RPMI7951 (cell line): Measurements from ENCODE around the gene B4GALNT3. TPM values are rescaled to one million over a fixed set of nuclear protein-coding genes. Genes with fewer than 3 reads are reported as not detected.

ENCODE experiments used
- DNase-seq: peaks from one replicate; pipeline ENCODE4 v3.0.0-alpha.2; 2012; ENCODE audit warnings: low read depth
- total RNA-seq: library from RNA; depleted of rRNA; stranded (reverse); fragments of >200 nt; shearing (Covaris generic); gene quantifications from 2 replicates; pipeline ENCODE4 v1.2.3, GENCODE V29; 2014; rRNA removed

B4GALNT3 gene
- total RNA-seq, 1 experiment from 2014 or later = 0.60 TPM

DNA sequence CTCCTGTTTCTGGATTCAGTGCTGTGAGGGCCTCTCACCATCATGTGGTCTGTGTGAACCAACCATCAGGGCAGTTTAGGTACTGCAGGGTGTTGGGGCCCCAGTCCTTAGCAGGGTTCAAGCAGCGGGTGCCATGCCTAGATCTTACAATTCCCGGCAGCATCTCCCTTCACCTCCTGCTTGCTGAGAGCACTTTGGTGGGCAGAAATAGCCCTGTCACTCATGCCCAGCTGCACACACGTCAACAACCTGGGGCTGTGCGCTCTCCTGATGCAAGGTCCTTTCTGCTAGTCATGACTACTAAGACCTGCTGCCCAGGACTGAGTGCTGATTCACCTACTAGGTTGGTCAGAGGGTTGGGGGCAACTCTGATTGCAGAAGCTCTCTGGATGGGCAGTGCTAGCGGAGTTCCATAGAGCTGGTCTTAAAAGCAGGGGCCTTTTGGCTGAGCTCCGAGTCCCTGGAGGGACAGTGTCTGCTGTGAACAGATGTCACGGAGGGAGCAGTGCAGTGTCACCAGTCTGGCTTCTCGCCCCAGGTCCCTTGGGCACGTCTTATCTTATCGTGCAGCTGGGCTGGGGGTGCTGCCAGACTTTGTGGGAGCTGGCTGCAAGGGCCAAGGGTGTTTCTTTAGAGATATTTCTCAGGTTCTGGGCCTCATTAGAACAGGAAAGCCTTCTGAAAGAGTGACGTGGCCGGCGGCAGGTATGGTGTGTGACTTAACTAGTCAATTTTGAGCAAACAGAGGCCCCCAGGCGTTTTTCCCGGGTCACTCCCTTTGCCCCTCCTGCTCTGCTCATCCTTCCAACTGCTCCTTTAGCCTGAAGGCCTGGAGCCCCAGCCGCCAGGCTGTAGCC lies 131.7 kb downstream of the B4GALNT3 start:
- no peak for DNase-seq

GRCh38 chr12:592024-592505 lies 132.3 kb downstream of the B4GALNT3 start:
- DNase-seq = no peak

DNA sequence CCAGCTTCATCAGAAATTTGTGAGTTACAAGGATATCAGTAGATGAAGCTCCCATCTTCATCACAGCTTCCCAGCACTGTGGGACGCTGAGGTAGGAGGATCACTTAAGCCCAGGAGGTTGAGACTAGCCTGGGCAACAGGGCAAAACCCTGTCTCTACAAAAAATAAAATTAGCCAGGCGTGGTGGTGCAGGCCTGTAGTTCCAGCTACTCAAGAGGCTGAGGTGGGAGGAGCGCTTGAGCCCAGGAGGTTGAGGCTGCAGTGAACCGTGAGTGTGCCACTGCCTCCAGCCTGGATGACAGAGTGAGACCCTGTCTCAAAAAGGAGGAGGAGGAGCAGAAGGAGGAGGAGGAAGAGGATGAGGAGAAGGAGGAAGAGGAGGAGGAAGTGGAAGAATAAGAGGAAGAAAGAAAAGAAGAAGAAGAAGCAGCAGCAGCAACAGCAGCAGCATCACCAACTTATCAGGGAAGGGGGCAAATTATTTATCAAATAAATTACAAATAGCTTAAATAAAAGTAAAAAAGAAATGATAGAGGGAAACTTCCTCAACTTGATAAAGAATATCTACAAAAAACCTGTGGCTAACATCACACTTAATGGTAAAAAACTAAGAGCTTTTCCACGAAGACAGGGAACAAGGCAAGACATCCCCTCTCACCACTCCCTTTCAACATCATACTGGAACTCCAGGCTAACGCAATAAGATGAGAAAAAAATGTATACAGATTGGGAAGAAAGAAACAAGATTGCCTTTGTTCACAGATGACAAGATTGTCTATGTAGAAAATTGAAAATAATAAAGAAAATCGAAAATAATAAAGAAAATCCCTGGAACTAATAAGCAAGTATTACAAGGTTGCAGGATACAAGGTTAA lies 133.9 kb downstream of the B4GALNT3 start:
- DNase-seq = no peak

GRCh38 chr12:597926-598568 lies 138.3 kb downstream of the B4GALNT3 start:
- no peak for DNase-seq

- no peak for DNase-seq
Observed at GRCh38 chr12:599756-600155, 140.0 kb downstream of the B4GALNT3 start.

DNA sequence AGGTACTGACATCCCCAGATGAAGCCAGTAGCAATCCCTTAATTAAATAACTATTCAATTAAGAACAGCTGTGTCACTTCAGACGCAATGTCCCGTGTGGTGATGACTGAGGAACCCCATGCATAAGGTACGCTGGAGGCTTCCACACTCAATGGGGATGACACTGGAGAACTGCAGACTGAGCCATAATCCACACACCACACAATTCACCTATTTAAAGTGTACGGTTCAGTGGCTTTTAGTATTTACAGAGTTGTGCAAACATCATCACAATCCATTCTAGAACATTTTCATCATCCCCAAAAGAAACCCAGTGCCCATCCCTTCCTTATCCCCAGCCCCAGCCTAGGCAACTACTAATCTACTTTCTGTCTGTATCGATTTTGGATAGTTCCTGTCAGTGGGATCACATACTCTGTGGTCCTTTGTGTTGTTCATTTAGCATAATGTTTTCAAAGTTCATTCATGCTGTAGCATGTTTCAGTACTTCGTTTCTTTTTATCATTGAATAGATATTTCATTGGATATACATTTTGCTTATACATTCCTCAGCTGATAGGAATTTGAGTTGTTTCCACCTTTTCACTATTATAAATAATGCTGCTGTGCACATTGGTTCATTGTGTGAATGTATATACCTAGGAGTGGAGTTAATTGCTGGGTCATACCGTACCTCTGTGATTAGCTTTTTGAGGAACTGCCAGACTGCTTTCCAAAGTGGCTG lies 142.4 kb downstream of the B4GALNT3 start:
- DNase-seq = no peak

GRCh38 chr12:602700-603068 lies 142.9 kb downstream of the B4GALNT3 start:
- DNase-seq = no peak

DNA sequence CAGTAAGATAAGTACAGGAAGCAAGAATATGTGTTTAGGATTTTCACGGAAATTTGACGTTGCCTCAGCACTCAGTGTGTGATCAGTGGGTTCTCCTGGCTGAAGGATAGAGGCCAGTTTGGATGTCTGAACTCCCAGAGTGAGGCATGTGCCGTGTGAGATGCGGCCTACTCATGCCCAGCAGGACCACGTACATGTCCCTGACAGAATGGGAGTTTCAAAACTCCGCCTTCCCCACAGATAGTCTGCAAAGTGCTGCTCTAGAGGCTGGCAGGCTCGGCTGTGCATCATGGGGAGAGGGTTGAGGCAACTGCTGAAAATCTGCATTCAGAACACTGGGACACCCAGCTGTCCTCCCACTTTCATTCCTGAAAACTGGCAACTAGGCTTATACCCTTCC lies 145.2 kb downstream of the B4GALNT3 start:
- DNase-seq = no peak

DNA sequence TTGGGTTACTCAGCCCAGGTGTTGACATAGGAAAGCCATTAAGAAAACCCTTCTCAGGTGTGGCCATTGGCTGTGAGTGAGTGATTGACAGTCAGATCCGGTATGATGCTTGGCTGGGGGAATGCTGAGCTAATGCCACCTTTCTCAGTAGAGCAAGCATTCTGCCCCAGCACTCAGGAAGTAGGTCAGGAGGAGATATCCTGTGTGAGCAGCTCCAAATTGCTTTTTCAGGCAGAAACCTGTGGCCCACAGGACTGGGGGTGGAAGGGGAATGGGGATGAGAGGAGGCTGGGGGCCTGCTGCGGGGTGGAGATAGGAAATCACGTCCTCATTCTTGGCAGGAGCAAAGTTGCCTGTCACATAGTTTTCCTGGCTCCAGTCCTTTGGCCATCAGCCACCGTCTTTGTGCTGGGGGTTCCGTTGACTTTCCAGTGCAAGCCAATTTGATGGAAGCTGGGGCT lies 147.8 kb downstream of the B4GALNT3 start:
- DNase-seq = no peak

GRCh38 chr12:608413-608812 lies 148.7 kb downstream of the B4GALNT3 start:
- no peak for DNase-seq

GRCh38 chr12:608921-609320 lies 149.2 kb downstream of the B4GALNT3 start:
- no peak for DNase-seq

DNA sequence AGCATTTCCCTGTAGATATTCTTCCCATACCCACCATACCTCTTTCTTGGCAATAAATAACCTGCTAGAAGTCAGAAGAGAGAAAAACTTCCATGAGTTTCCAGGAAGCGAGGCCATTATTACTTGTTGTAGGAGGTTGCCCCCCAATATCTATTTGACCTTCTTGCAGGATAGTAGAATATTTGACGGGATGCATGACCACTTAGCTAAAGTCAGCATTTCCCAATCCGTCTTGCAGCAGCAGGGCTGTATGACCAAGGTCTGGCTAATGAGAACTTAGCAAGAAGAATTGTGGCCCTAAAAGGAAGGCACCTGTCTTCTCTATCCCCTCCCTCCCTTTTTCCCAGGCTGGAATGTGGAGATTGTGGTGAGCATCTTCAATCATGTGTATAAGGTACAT lies 152.0 kb downstream of the B4GALNT3 start:
- no peak for DNase-seq

- no peak for DNase-seq
Observed at GRCh38 chr12:612293-612692, 152.6 kb downstream of the B4GALNT3 start.

- DNase-seq = no peak
Observed at GRCh38 chr12:612886-613285, 153.1 kb downstream of the B4GALNT3 start.

Other genes with a start within 250 kb of the B4GALNT3 start
- not detected in 2 replicates for gene SLC6A12, start 245.8 kb upstream of the B4GALNT3 start, total RNA-seq
- gene SLC6A13, start 197.1 kb upstream of the B4GALNT3 start, total RNA-seq = 0.36 TPM in 1 of 2 replicates, not detected in the other
- gene KDM5A, start 70.6 kb upstream of the B4GALNT3 start, total RNA-seq = 16.8 and 20.3 TPM in 2 replicates
- gene CCDC77, start 58.3 kb upstream of the B4GALNT3 start, total RNA-seq = 23.3 and 24.6 TPM in 2 replicates
- gene NINJ2, start 203.5 kb downstream of the B4GALNT3 start, total RNA-seq = 4.1 and 6.9 TPM in 2 replicates